ENCODE results near the gene PLXNB2. TPM values are rescaled to one million over a fixed set of nuclear protein-coding genes. Genes with fewer than 3 reads are reported as not detected.
"Not testable (repeated sequence)": the region's sequence is repeated elsewhere in the genome, so short reads cannot be mapped to it uniquely, and the experiment has no call there.

PLXNB2 gene
- total RNA-seq, 2 experiments from 2014 or later, result 10.7 to 11.1 TPM

GRCh38 chr22:50323900-50324299, 16.5 kb upstream of the PLXNB2 start:
- Mint-ChIP-seq H3K36me3 (ENCODE audit: low read depth) (no peaks in the 10 kb centered on the region), H3K27ac (no peak overlapping the region), H3K9me3 (no peaks in the 10 kb centered on the region), H3K4me1 (peaks cover 10% of the 10 kb centered on the region), H3K27me3 (peaks cover 14% of the 10 kb centered on the region), H3K4me3 (no peak overlapping the region)
- POLR2A ChIA-PET, result no interaction called here
- no peak for DNase-seq
- CTCF ChIA-PET, result interaction anchor here (0.6 to 8.6 kb wide), 5 partner anchors 45 to 297 kb away, joined by 3 to 54 read pairs (median 4); no protein-coding TSS in a partner anchor

GRCh38 chr22:50322382-50323104, 15.1 kb upstream of the PLXNB2 start:
- peaks cover 14% of the 10 kb centered on the region for H3K27me3 Mint-ChIP-seq
- H3K4me3 Mint-ChIP-seq; H3K36me3 Mint-ChIP-seq (ENCODE audit: low read depth); DNase-seq; H3K4me1 Mint-ChIP-seq; H3K27ac Mint-ChIP-seq; H3K9me3 Mint-ChIP-seq; POLR2A ChIA-PET: not testable (repeated sequence)
- CTCF ChIA-PET, result interaction anchor here (0.7 to 8.6 kb wide), 4 partner anchors 19 to 76 kb away, joined by 3 to 54 read pairs (median 8); no protein-coding TSS in a partner anchor

- ChIA-PET POLR2A (no interaction called here), CTCF (interaction anchor here (0.7 to 2.6 kb wide), 5 partner anchors 14 to 77 kb away, joined by 3 to 13 read pairs (median 3); partner anchors contain the start of gene PLXNB2)
- no peak for DNase-seq
- Mint-ChIP-seq H3K27me3 (peaks cover 9% of the 10 kb centered on the region), H3K4me1 (peaks cover 1% of the 10 kb centered on the region), H3K9me3 (no peaks in the 10 kb centered on the region), H3K4me3 (no peak overlapping the region), H3K36me3 (ENCODE audit: low read depth) (no peaks in the 10 kb centered on the region), H3K27ac (no peak overlapping the region)
These were observed 13.4 kb upstream of the PLXNB2 start for GRCh38 chr22:50320671-50321325.

- Mint-ChIP-seq H3K9me3 (no peaks in the 10 kb centered on the region), H3K4me1 (peaks cover 5% of the 10 kb centered on the region), H3K27ac (no peak overlapping the region), H3K36me3 (ENCODE audit: low read depth) (no peaks in the 10 kb centered on the region), H3K27me3 (peaks cover 4% of the 10 kb centered on the region), H3K4me3 (no peak overlapping the region)
- ChIA-PET CTCF (interaction anchor here (0.7 to 2.6 kb wide), 5 partner anchors 13 to 44 kb away, joined by 3 to 13 read pairs (median 3); partner anchors contain the start of gene PLXNB2), POLR2A (no interaction called here)
- no peak for DNase-seq
These were observed 12.7 kb upstream of the PLXNB2 start for GRCh38 chr22:50320116-50320515.

- H3K9me3 Mint-ChIP-seq, result no peaks in the 10 kb centered on the region
- peaks cover 9% of the 10 kb centered on the region for H3K4me1 Mint-ChIP-seq
- H3K4me3 Mint-ChIP-seq, result no peak overlapping the region
- DNase-seq, result no peak
- no peaks in the 10 kb centered on the region for H3K27me3 Mint-ChIP-seq
- no peak overlapping the region for H3K27ac Mint-ChIP-seq
- H3K36me3 Mint-ChIP-seq (ENCODE audit: low read depth), result no peaks in the 10 kb centered on the region
- CTCF ChIA-PET, result interaction anchor here (0.9 to 2.6 kb wide), 4 partner anchors 15 to 43 kb away, joined by 3 to 13 read pairs (median 3); no protein-coding TSS in a partner anchor
- POLR2A ChIA-PET, result no interaction called here
These were observed 12.1 kb upstream of the PLXNB2 start for GRCh38 chr22:50319503-50319951.

GRCh38 chr22:50318698-50319411, 11.4 kb upstream of the PLXNB2 start:
- no peak for DNase-seq
- Mint-ChIP-seq H3K27me3 (no peaks in the 10 kb centered on the region), H3K36me3 (ENCODE audit: low read depth) (no peaks in the 10 kb centered on the region), H3K4me3 (no peak overlapping the region), H3K27ac (no peak overlapping the region), H3K4me1 (peaks cover 16% of the 10 kb centered on the region), H3K9me3 (no peaks in the 10 kb centered on the region)
- POLR2A ChIA-PET, result no interaction called here
- CTCF ChIA-PET, result interaction anchor here (0.9 to 1.0 kb wide), 2 partner anchors 14 to 42 kb away, joined by 3 read pairs; no protein-coding TSS in a partner anchor

GRCh38 chr22:50318356-50318697, 10.9 kb upstream of the PLXNB2 start:
- Mint-ChIP-seq H3K4me1 (peaks cover 19% of the 10 kb centered on the region), H3K27ac (no peak overlapping the region), H3K4me3 (no peak overlapping the region), H3K9me3 (no peaks in the 10 kb centered on the region), H3K27me3 (no peaks in the 10 kb centered on the region), H3K36me3 (ENCODE audit: low read depth) (no peaks in the 10 kb centered on the region)
- ChIA-PET POLR2A (no interaction called here), CTCF (interaction anchor here (0.8 kb wide), 1 partner anchor 11 kb away, joined by 3 read pairs; no protein-coding TSS in a partner anchor)
- DNase-seq, result no peak

- Mint-ChIP-seq H3K36me3 (ENCODE audit: low read depth) (no peaks in the 10 kb centered on the region), H3K27ac (no peak overlapping the region), H3K27me3 (no peaks in the 10 kb centered on the region), H3K9me3 (no peaks in the 10 kb centered on the region), H3K4me1 (peaks cover 19% of the 10 kb centered on the region), H3K4me3 (no peak overlapping the region)
- ChIA-PET POLR2A (no interaction called here), CTCF (interaction anchor here (0.8 to 1.5 kb wide), 2 partner anchors 9 to 11 kb away, joined by 3 to 5 read pairs; partner anchors contain the start of gene DENND6B)
- DNase-seq, result no peak
These were observed 10.2 kb upstream of the PLXNB2 start for GRCh38 chr22:50317674-50318073.

- no peak for DNase-seq
- Mint-ChIP-seq H3K4me3 (no peak overlapping the region), H3K27me3 (no peaks in the 10 kb centered on the region), H3K36me3 (ENCODE audit: low read depth) (no peaks in the 10 kb centered on the region), H3K9me3 (no peaks in the 10 kb centered on the region), H3K27ac (no peak overlapping the region), H3K4me1 (peaks cover 19% of the 10 kb centered on the region)
- ChIA-PET POLR2A (no interaction called here), CTCF (interaction anchor here (0.6 to 2.6 kb wide), 4 partner anchors 9 to 525 kb away, joined by 5 to 9 read pairs (median 6); partner anchors contain the start of genes DENND6B and PLXNB2)
These were observed 9.7 kb upstream of the PLXNB2 start for GRCh38 chr22:50317178-50317577.

- CTCF ChIA-PET, result interaction anchor here (0.6 to 2.6 kb wide), 8 partner anchors 8 to 524 kb away, joined by 3 to 9 read pairs (median 4); partner anchors contain the start of genes DENND6B and PLXNB2
- POLR2A ChIA-PET, result no interaction called here
- DNase-seq, result no peak
These were observed 8.9 kb upstream of the PLXNB2 start for GRCh38 chr22:50316114-50317065.

GRCh38 chr22:50315289-50316113, 8.1 kb upstream of the PLXNB2 start:
- Mint-ChIP-seq H3K27ac (peak overlapping the region; percentile 78), H3K36me3 (ENCODE audit: low read depth) (no peaks in the 10 kb centered on the region), H3K4me3 (peak overlapping the region; percentile 78), H3K9me3 (no peaks in the 10 kb centered on the region), H3K27me3 (no peaks in the 10 kb centered on the region), H3K4me1 (peaks cover 19% of the 10 kb centered on the region)
- ChIA-PET CTCF (interaction anchor here (1.0 to 2.6 kb wide), 8 partner anchors 9 to 40 kb away, joined by 3 to 12 read pairs (median 4); partner anchors contain the start of gene PLXNB2), POLR2A (no interaction called here)
- no peak for DNase-seq

More at GRCh38 chr22:50316114-50317065, 8.9 kb upstream of the PLXNB2 start:
- no peaks in the 10 kb centered on the region for H3K9me3 Mint-ChIP-seq
- no peaks in the 10 kb centered on the region for H3K36me3 Mint-ChIP-seq (ENCODE audit: low read depth)
- H3K4me3 Mint-ChIP-seq, result no peak overlapping the region
- no peaks in the 10 kb centered on the region for H3K27me3 Mint-ChIP-seq
- no peak overlapping the region for H3K27ac Mint-ChIP-seq
- H3K4me1 Mint-ChIP-seq, result peaks cover 19% of the 10 kb centered on the region

All from activated CD4-positive, alpha-beta T cell treated with anti-CD3 and anti-CD28 coated beads, Interleukin-2, amount 10 ng/mL, durations not matched to agents 7 days and 5 days (primary cell).